ENCODE results near the gene VMP1. TPM values are rescaled to one million over a fixed set of nuclear protein-coding genes. Genes with fewer than 3 reads are reported as not detected.

VMP1 gene
- total RNA-seq, 2 donors from 2014 or later: 259 to 390 TPM

- no peak for DNase-seq (ENCODE audit: low spot score)
- intact Hi-C loops (cut with DNase I): no loop called here
Measured at GRCh38 chr17:59699786-59700185, 7.7 kb upstream of the VMP1 start.

- intact Hi-C loops (cut with DNase I): no loop called here
- no peak for DNase-seq (ENCODE audit: low spot score)
Measured at GRCh38 chr17:59702304-59702703, 5.2 kb upstream of the VMP1 start.

DNA sequence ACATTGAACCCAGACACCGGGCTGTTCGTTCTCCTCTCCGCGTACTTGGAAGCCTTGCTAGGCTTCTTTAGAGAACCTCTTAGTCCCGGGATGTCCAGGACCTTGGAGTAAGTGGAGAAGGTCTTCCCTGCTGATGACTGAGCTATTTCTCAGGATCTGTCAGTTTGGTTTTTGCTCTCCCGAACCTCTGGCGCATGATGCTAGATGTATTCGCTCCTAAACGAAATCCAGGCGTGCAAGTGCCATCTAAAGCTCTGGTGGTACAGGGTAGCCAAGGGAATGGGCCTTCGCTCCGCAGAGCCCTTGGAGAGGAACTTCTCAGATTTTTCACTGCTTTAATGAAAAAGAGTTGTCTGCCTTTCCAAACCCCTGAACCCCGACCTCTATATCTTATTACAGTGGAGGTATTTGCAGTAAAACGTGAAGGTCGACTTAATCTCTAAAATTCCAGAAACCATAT is 547 bp downstream of the VMP1 start:
- intact Hi-C loops (cut with DNase I): no loop called here
- DNase-seq (ENCODE audit: low spot score): no peak

GRCh38 chr17:59711936-59712335 is 4.5 kb downstream of the VMP1 start:
- intact Hi-C loops (cut with DNase I): no loop called here
- DNase-seq (ENCODE audit: low spot score): no peak

GRCh38 chr17:59712862-59713261 is 5.4 kb downstream of the VMP1 start:
- intact Hi-C loops (cut with DNase I): no loop called here
- no peak for DNase-seq (ENCODE audit: low spot score)

DNA sequence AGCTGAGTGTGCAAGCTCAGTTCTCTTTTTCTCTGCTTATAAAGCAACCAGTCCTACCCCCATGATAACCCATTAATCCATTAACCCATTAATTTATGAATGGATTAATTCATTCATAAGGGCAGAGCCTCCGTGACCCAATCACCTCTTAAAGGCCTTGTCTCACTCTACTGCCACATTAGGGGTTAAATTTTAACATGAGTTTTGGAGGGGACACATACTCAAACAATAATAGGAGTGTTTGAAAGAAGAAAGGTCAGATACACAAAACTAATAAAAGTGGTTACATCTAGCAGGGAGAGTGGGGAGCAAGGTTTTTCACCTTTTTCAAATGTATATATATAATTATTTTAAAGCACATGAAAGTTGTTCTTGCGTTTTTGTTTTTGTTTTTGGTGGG is 6.8 kb downstream of the VMP1 start:
- DNase-seq (ENCODE audit: low spot score): no peak
- intact Hi-C loops (cut with DNase I): no loop called here

- intact Hi-C loops (cut with DNase I): no loop called here
- no peak for DNase-seq (ENCODE audit: low spot score)
Measured at GRCh38 chr17:59716427-59716826, 9.0 kb downstream of the VMP1 start.

GRCh38 chr17:59719526-59719925 is 12.1 kb downstream of the VMP1 start:
- intact Hi-C loops (cut with DNase I): no loop called here
- DNase-seq (ENCODE audit: low spot score): no peak

GRCh38 chr17:59722623-59723022 is 15.2 kb downstream of the VMP1 start:
- intact Hi-C loops (cut with DNase I): no loop called here
- no peak for DNase-seq (ENCODE audit: low spot score)

- intact Hi-C loops (cut with DNase I): no loop called here
- no peak for DNase-seq (ENCODE audit: low spot score)
Measured at GRCh38 chr17:59723041-59723440, 15.6 kb downstream of the VMP1 start.

- intact Hi-C loops (cut with DNase I): no loop called here
- no peak for DNase-seq (ENCODE audit: low spot score)
Measured at GRCh38 chr17:59723607-59724006, 16.2 kb downstream of the VMP1 start.

GRCh38 chr17:59725691-59726090 is 18.2 kb downstream of the VMP1 start:
- intact Hi-C loops (cut with DNase I): no loop called here

DNA sequence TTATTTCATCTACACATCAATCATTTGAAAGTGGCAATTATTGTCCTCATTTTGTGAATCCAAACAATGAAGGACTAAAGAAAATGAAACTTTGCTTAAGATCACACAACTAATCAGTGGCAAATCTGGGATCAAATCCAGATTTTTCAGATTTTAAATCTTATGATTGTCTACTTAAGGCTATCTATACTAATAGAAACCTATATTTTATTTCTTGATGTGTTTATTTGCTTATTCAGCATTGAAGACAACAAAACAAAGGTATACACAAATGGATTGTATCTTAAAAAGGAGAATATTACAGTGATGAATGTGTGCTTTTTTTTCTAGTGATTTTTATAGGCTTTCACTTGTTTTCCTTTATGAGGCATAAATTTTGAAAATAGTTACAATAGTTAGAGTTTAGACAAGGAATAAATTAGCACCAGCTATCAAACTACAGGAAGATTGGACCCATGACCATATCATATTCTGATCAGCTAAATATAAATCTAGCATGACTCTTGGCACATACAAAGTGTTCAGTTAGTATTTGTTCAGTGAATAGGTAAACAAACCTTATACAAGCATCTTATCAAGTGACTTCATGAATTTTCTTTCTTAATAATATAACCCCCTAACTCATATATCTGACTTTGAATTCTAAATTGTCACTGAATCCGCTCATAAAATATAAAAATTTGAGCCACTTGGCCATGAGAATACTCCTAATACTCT is 20.5 kb downstream of the VMP1 start:
- intact Hi-C loops (cut with DNase I): no loop called here
- no peak for DNase-seq (ENCODE audit: low spot score)

More at GRCh38 chr17:59725691-59726090, 18.2 kb downstream of the VMP1 start:
- no peak for DNase-seq (ENCODE audit: low spot score)

- no peak for DNase-seq (ENCODE audit: low spot score)
- intact Hi-C loops (cut with DNase I): no loop called here
Measured at GRCh38 chr17:59730268-59730834, 22.9 kb downstream of the VMP1 start.

DNA sequence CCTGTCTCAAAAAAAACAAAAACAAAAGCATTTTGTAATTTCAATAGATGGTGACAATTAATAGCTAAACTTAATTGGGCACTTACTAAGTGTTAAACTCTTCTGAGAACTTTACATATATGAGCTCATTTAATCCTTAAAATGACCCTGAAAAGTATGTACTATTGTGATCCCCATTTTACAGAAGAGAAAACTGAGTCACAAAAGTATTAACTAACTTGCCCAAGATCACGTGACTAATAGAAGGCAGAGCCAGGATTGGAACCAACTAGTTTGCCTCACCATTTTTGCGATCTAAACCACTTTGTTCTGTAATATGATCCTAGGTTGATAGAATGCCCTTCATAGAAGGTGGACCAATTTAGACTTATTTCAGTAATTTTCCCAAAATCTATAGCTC is 26.2 kb downstream of the VMP1 start:
- no peak for DNase-seq (ENCODE audit: low spot score)
- intact Hi-C loops (cut with DNase I): no loop called here

DNA sequence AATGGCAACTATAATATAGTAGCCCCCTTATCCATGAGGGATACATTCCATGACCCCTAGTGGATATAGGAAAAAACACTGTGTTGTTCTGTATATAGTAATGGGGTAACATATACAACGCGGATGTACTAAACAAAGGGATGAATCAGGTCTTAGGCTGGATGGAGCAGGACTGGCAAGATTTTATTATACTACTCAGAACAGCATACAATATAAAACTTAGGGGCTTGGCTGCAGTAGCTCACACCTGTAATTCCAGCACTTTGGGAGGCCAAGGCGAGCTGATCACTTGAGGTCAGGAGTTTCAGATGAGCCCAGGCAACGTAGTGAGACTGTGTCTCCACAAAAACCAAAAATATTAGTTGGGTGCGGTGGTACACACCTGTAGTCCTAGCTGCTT is 26.8 kb downstream of the VMP1 start:
- intact Hi-C loops (cut with DNase I): no loop called here
- no peak for DNase-seq (ENCODE audit: low spot score)

DNA sequence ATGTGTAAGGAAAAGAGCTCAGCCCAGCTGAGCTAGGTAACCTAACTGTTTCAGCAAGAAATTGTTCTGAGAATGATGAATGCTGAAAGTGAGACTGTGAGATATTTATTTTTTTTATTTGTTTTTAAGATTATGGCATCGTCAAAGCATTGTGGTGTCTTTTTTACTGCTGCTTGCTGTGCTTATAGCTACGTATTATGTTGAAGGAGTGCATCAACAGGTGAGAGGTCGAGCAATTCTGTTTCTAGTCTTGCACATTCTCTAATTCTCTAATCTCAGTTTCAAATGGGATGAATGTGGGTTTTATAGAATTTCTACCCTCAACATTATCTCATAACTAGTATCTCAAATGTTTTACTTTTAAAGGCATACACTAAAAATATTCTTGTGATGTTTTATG is 29.9 kb downstream of the VMP1 start:
- intact Hi-C loops (cut with DNase I): no loop called here
- no peak for DNase-seq (ENCODE audit: low spot score)

DNA sequence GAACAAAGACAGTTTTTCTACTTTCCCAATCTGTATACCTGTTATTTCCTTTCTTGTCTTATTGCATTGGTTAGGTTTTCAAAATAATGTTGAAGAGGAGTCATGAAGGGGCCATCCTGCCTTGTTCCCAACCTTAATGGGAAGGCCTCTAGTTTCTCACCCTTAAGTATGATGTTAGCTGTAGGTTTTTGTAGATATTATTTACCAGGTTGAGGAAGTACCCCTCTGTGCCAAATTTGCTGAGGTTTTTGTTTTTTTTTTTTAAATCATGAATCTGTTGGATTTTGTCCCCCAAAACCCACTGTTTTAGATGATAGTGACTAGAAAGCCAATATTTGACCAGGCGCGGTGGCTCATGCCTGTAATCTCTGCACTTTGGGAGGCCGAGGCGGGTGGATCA is 36.4 kb downstream of the VMP1 start:
- DNase-seq (ENCODE audit: low spot score): no peak
- intact Hi-C loops (cut with DNase I): loop anchor here in 1 of 2 donors (2.0 kb wide), 1 partner anchor 117 kb away; no protein-coding TSS in a partner anchor

GRCh38 chr17:59745040-59745439 is 37.6 kb downstream of the VMP1 start:
- no peak for DNase-seq (ENCODE audit: low spot score)
- intact Hi-C loops (cut with DNase I): loop anchor here in 1 of 2 donors (2.0 kb wide), 1 partner anchor 116 kb away; no protein-coding TSS in a partner anchor

- intact Hi-C loops (cut with DNase I): no loop called here
- no peak for DNase-seq (ENCODE audit: low spot score)
Measured at GRCh38 chr17:59746849-59747445, 39.5 kb downstream of the VMP1 start.

GRCh38 chr17:59748591-59748990 is 41.1 kb downstream of the VMP1 start:
- intact Hi-C loops (cut with DNase I): no loop called here
- no peak for DNase-seq (ENCODE audit: low spot score)

Data from posterior vena cava (tissue), 2 donors.